HUDEP-2 (cell line): ENCODE data around the gene SAAL1.
"Not testable (repeated sequence)": the region's sequence is repeated elsewhere in the genome, so short reads cannot be mapped to it uniquely, and the experiment has no call there.

Experiments
- DNase-seq, 76 experiments: peaks; one replicate each; lab custom pipeline; 2025; ENCODE audit not compliant: unreplicated experiment in 76 of 76; lab: John Stamatoyannopoulos, UW

The SAAL1 gene, protein sequence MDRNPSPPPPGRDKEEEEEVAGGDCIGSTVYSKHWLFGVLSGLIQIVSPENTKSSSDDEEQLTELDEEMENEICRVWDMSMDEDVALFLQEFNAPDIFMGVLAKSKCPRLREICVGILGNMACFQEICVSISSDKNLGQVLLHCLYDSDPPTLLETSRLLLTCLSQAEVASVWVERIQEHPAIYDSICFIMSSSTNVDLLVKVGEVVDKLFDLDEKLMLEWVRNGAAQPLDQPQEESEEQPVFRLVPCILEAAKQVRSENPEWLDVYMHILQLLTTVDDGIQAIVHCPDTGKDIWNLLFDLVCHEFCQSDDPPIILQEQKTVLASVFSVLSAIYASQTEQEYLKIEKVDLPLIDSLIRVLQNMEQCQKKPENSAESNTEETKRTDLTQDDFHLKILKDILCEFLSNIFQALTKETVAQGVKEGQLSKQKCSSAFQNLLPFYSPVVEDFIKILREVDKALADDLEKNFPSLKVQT

DNA sequence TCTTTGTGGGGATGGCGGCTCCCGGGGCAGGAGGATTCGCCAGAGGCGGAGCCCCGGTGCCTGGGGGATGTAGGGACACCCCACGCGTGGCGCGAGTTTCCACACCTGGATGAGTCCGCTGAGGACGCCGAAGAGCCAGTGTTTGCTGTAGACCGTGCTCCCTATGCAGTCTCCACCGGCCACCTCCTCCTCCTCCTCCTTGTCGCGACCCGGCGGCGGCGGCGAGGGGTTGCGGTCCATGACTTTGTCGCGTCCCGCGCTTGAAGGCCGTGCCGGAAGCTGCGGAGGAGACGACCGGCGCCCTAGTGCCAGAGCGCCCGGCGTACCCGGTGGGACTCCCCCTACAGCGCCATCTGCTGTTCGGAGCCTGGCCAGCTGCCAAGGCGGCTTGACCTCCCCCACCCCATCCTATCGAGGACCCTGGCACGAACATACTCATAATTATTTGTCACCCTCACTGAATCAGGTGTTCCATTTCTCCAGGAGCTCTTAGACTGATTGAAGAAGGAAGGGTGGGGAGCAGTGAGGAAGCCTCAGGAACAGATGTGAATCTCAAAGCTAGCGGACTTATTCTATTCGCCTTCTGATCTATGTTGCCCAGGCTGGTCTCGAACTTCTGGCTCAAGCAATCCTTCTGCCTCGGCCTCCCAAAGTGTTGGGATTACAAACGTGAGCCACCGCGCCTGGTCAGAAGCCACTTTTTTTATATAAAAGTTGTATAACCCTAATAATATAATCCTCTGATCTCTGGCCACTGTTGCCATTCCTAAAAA is at the start of gene SAAL1:
Gene SAAL1 (minus strand): TSS at position 281 of the 773 bp plus-strand sequence. CDS start 41 bp downstream, at position 240.
- DNase-seq: peak in 75 of 76 experiments; percentile 2 to 86 (median 72)

DNA sequence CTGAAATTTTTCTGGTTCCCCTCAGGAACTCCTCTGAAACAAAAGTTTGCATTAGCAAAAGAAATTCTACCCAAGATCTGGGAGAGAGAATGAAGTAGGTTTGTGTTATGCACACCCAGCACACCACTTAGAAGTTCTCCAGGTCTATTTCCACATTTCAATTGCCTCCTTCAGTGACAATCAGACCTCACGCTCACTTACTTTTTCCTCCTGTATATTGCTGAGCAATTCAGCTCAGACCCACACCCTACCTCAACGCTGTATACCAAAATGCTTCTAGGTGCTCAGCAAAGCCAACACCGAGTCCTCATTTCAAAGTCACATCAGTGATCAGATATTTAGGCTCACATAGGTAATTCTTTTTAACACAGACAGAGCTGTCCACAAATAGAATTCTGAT is 45.7 kb upstream of the SAAL1 start:
- no peak for DNase-seq

DNA sequence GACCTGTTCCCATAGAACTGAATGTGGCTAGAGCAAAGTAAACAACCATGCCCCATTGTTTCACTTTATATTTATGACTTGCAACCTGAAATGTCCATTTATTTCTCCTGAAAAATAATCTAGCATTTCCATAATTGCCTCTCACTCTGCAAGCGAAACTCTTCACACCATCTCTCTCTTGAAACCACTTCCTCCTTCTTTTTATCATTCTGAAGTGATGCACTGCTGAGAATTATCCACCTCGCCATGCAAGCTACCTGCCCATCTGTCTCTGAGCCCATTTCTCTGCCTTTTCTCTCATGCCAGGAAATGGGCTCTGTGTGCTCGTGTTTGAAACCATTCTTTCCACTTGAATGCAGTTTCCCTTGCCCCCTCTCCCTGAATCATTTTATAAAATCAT is 40.0 kb upstream of the SAAL1 start:
- no peak for DNase-seq

DNA sequence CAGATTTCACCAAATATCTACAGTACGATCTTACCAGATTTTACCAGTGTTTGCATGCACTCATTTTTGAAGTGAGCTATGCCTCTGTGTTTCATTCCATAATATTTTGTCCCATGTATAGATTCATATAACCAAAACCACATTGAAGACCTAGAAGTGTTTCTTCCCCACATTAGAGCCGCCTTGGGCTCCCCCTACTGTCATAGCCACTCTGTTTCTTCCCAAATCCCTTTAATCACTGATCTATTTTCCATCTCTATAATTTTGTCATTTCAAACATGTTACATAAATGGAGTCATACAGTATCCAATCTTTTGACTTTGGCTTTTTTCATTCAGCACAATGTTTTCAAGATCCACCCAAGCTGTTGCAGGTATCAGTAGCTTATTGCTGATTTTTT is 39.1 kb upstream of the SAAL1 start:
- DNase-seq: peak in 1 of 76 experiments; percentile 19

DNA sequence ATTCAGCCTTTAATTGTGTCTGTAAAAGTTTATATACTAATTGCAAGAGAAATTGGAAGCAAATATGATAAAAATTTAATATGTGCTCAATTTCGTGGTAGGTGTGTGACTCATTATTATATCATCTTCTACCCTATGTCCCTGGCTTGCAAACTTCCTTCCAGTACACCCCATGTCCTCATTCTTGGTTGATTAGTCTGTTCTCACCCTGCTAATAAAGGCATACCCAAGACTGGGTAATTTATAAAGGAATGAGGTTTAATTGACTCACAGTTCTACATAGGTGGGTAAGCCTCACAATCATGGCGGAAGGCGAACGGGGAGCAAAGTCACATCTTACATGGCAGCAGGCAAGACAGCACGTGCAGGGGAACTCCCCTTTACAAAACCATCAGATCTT is 38.4 kb upstream of the SAAL1 start:
- no peak for DNase-seq

DNA sequence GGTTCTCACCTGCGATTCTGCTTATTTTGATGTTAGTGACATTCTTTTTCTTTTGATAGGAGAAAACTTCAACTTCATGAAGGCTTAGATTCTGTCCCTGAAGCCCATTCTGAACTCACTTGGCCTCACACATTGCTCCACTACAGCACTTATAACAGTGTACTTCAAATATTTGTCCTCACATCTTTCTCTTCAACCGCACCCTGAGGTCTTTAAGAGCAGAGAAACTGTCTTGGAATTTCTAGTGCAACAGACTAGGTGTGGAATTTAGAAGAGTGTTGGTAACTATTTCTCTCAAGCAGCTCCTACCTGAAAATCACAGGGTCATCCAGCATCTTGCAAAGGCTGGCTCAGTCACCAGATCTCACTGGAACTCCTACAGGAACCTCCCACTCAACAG is 34.3 kb upstream of the SAAL1 start:
- no peak for DNase-seq

DNA sequence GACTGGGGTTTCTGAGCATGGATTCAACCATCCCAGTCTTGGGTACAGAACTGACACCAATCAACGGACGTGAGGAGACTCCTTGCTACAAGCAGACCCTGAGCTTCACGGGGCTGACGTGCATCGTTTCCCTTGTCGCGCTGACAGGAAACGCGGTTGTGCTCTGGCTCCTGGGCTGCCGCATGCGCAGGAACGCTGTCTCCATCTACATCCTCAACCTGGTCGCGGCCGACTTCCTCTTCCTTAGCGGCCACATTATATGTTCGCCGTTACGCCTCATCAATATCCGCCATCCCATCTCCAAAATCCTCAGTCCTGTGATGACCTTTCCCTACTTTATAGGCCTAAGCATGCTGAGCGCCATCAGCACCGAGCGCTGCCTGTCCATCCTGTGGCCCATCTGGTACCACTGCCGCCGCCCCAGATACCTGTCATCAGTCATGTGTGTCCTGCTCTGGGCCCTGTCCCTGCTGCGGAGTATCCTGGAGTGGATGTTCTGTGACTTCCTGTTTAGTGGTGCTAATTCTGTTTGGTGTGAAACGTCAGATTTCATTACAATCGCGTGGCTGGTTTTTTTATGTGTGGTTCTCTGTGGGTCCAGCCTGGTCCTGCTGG is 31.4 kb upstream of the SAAL1 start:
- no peak for DNase-seq

DNA sequence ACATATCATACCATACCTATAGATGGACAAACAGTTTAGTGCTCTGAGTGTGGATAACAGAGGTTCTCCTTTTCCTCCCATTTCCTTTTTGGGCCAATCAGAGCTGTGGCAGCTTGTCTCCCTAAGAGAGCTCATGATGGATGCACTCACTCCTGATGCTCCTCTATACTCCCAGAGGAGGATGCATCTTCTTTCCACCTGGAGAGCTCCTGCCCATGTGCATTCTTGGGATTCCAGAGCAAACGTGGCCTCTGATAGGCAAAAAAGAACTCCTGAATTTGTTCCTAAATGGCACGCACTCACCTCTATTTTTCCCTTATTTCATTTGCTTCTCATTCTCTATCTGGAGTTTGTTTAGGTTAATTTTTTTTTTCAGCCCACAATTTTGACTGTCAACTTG is 29.4 kb upstream of the SAAL1 start:
- no peak for DNase-seq

DNA sequence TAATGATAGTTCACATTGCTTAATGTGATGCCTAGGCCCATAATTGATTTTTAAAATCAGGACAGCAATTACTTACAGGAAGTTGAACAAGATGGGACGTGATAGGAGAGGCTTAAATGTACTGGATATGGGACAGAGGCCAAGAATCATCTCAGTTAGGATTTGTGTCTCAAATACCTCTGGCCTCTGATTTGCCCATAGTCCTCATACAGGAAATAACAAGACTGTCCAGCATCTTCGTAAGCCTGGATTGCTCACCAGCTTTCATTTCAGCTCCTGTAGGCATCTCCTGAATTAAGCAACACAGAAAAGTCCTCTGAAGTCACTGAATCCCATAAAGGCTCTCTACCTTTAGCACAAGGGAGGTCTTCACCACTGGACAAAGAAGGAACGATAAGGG is 26.5 kb upstream of the SAAL1 start, which contains the start of gene MRGPRX3:
Gene MRGPRX3 (plus strand): TSS at position 231 of the 400 bp plus-strand sequence. CDS start 4,632 bp downstream, outside the sequence.
- DNase-seq: no peak

DNA sequence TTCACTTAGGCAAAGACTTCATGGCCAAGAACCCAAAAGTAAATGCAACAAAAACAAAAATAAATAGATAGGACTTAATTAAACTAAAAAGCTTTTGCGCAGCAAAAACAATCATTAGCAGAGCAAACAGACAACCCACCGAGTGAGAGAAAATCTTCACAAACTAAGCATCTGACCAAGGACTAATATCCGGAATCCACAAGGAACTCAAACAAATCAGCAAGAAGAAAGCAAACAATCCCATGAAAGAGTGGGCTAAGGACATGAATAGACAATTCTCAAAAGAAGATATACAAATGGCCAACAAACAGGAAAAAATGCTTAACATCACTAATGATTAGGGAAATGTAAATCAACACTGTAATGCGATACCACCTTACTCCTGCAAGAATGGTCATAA is 25.2 kb upstream of the SAAL1 start:
- not testable (repeated sequence) for DNase-seq

DNA sequence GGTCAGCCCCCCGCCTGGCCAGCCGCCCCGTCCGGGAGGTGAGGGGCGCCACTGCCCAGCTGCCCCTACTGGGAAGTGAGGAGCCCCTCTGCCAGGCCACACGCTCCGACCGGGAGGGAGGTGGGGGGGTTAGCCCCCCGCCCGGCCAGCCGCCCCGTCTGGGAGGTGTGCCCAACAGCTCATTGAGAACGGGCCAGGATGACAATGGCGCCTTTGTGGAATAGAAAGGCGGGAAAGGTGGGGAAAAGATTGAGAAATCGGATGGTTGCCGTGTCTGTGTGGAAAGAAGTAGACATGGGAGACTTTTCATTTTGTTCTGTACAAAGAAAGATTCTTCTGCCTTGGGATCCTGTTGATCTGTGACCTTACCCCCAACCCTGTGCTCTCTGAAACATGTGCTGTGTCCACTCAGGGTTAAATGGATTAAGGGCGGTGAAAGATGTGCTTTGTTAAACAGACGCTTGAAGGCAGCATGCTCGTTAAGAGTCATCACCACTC is 15.5 kb upstream of the SAAL1 start:
- DNase-seq: not testable (repeated sequence)

DNA sequence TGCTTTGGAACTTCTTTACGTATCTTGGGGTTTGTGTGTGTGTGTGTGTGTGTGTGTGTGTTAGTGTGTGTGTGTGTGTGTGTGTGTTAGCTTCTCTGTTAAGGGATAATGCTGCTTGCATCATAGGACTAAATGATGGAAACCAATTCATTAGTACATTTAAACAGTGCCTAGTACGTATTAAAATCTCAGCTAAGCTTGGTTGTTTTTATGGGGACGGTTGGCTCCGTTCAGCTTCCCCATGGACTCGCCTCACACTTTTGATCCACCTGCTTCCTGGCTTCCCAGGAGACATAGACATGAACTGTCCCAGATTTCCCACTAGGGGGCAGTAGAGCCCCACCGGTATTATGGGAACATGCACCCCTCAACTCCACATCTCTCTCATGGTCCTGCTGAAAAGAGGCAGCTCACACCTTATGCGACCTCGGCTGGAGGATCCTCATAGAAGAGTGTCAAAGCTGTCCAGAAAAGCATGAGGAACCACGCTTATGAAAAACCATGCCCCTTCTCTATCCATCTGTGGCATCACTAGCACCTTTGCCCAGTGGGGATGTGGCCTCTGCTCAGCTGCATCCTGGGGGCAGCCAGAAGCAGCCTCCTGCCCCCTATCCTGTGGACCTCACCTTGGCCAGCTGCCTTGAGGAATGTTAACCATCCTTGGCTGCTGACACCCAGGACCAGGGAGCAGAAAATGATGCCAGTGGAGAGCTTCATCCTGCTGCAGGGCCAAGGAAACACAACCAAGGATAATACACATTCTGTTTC is 9.7 kb upstream of the SAAL1 start:
- DNase-seq: peak in 51 of 76 experiments; percentile 2 to 63 (median 27)

DNA sequence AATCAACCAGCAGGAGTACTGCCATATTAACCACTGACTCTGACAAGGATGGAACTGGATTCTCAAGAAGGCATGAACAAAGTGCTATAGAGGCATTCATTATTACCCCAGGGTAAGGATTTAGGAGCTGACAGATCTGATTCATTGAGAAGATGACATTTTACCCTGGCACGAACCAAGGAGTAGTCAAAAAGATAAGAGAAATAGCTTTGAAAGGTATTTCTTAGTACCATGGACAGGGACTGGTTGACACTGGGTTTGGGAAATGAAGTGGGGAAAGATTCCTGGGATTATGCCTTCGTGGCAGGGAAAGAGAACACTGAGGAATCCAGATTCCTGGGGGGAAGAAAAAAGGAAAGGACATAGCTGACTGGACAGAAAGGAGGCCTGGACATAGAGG is 5.1 kb upstream of the SAAL1 start:
- DNase-seq: no peak

DNA sequence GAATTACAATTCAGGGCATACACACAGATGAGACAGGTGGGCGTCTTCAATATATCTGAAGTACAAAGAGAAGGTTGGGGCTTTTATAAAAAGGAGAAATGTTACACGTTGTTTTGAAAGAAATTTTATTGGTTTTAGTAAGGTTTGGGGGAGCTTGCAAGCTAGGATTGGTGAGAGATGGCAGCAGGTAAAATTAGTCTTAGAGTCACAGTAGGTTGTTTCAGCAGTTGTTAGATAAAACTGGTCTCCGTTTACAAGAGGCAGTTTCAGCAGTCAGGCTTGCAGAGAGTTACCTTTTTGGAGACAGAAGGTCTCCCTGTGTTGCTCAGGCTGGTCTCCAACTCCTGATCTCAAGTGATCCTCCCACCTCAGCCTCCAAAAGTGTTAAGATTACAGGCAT is 2.4 kb upstream of the SAAL1 start:
- DNase-seq: no peak

DNA sequence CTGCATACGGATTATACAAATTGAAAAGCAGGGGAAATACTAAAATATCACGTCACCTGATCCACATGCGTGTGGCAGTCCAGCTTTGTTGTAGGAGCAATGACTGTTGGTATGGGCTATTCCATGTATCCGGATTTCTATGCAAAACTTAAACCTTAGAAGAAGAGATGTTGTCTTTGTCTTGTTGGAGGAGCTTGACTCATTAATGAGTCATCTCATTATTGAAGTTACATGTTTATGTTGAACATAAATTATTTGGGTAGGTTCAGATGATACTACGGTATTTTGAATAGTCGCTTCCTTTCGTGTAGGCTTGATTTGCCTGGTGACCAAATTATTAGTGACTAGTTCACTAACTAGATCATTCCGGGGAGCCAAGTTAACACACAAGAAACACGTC is 806 bp upstream of the SAAL1 start:
- no peak for DNase-seq

DNA sequence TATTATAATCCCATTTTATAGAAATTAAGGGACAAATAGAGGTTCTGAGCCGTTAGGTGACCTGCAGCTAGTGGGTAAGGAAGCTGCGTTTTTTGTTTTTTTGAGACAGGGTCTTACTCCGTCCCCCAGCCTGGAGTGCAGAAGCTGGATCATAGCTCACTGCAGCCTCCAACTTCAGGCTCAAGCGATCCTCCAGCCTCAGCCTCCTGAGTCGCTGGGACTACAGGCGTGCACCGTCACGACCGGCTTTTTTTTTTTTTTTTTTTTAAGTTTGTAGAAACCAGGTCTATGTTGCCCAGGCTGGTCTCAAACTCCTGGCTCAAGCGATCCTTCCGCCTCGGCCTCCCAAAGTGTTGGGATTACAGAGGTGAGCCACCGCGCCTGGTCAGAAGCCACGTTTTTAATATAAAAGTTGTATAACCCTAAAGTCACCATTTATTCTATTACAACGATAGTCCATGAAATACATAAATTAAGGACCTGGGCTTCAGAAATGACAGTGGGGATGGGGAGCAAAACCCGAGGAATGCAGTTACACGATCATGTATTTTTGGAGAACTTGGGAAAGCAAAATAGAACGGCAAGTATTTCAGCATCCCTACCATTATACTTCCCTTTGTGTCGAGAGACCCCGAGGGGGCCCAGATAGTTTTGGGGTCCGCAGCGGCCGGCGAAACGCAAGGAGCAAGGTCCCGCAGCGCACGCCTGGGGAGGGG is 638 bp downstream of the SAAL1 start:
- peak in 1 of 76 experiments; percentile 2 for DNase-seq

DNA sequence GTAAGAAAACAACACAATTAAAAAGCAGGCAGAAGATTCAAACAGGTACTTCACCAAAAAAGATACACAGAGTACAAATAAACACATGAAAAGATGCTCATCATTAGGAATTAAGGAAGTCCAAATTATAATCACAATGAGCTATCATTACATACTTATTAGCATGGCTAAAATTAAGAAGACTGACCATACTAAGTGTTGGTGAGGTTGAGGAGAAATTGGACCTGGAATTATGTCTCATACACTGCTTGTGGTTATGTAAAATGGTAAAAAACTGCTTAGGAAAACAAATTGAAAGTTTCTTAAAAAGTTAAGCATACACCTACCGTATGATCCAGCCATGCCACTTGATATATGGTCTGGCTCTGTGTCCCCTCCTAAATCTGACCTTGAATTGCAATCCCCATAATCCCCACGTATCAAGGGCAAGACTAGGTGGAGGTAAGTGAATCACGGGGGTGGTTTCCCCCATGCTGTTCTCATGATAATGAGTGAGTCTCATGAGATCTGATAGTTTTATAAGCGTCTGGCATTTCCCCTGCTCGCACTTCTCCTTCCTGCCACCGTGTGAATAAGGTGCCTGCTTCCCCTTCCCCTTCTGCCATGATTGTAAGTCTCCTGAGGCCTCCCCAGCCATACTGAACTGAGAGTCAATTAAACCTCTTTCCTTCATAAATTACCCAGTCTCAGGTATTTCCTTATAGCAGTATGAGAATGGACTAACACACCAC is 4.8 kb downstream of the SAAL1 start:
- no peak for DNase-seq

DNA sequence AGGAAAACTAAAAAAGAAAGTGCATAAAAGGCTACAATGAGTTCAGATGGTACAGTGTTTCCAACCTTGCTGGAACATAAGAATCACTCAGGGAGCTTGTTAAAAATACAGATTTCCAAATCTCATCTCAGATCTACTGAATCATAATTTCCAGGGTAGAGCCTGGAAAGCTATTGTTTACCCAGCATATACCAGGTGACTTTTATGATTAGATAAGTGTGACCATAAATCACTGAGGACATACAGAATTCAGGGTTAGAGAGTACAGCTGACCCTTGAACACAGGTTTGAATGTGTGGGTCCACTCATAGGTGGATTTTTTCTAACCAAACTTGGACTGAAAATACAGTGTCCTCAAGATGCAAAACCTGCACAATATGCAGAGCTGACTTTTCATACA is 11.9 kb downstream of the SAAL1 start:
- no peak for DNase-seq

DNA sequence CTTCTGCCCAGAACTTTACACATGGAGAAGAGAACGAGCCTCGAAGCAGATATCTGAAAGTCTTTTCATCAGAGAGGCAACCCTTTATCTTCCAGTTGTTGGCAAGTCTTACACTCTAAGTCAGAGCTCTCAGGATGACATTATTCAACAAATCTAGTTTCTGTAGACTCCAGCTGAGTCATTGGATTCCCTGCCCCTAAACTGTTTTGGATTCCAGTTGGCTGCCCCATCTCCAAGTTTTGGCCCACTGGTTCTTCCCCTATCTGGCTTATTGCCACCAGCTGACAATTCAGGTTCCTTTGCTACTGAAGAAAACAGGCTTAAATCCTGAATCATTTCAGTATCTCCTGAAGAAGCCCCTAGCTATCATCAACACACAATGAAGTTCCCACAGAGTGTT is 14.2 kb downstream of the SAAL1 start:
- no peak for DNase-seq
